Fibroblast of lung (primary cell): ENCODE measurements around the gene RCBTB2. TPM values are rescaled to one million over a fixed set of nuclear protein-coding genes. Genes with fewer than 3 reads are reported as not detected.

Experiments
- DNase-seq, 2 donors: peaks; one replicate each; pipeline versions ENCODE4 v3.0.0 to v3.0.0-alpha.2; 2010; ENCODE audit warnings: low read depth in 2 of 2
- H2AFZ ChIP-seq: 2 replicates; pipeline ENCODE4 v1.5.1; 2012; ENCODE audit warnings: low read length, control low read depth, inconsistent platforms
- H3K27ac ChIP-seq: 2 replicates; pipeline ENCODE4 v1.5.1; 2011; ENCODE audit warnings: low read length, control low read depth; ENCODE audit not compliant: insufficient read depth
- H3K27me3 ChIP-seq: 2 replicates; pipeline ENCODE4 v1.5.1; 2011; ENCODE audit warnings: mild to moderate bottlenecking, low read length; ENCODE audit not compliant: control insufficient read depth, insufficient read depth
- H3K36me3 ChIP-seq: 2 replicates; pipeline ENCODE4 v1.5.1; 2011; ENCODE audit warnings: low read length; ENCODE audit not compliant: control insufficient read depth, insufficient read depth
- H3K4me1 ChIP-seq: 2 replicates; pipeline ENCODE4 v1.5.1; 2011; ENCODE audit warnings: low read length; ENCODE audit not compliant: control insufficient read depth, insufficient read depth; ENCODE audit errors: extremely low read depth
- H3K4me2 ChIP-seq: 2 replicates; pipeline ENCODE4 v1.5.1; 2011; ENCODE audit warnings: low read length, control low read depth; ENCODE audit not compliant: insufficient read depth; ENCODE audit errors: extremely low read depth
- H3K4me3 ChIP-seq, 4 experiments: fragments of 200-600 bp in 1 of 4; sonication (generic) in 1 of 4; replicated peaks in 1 of 4; 2 replicates each; pipeline ENCODE4 v1.5.1; 2011 to 2016; ENCODE audit warnings: low read length in 4 of 4, low read depth in 3 of 4, mild to moderate bottlenecking in 3 of 4, control low read depth in 2 of 4, inconsistent platforms in 1 of 4, mixed read lengths in 1 of 4; ENCODE audit not compliant: insufficient read depth in 1 of 4; ENCODE audit errors: control extremely low read depth in 1 of 4
- H3K79me2 ChIP-seq: 2 replicates; pipeline ENCODE4 v1.5.1; 2012; ENCODE audit warnings: mild to moderate bottlenecking, low read length, inconsistent platforms; ENCODE audit not compliant: control insufficient read depth, insufficient read depth
- H3K9ac ChIP-seq: 2 replicates; pipeline ENCODE4 v1.5.1; 2011; ENCODE audit warnings: mild to moderate bottlenecking, low read length, control low read depth; ENCODE audit not compliant: insufficient read depth
- H3K9me3 ChIP-seq: 2 replicates; pipeline ENCODE4 v1.5.1; 2012; ENCODE audit warnings: low read depth, low read length; ENCODE audit not compliant: control insufficient read depth, insufficient read depth
- H4K20me1 ChIP-seq: 2 replicates; pipeline ENCODE4 v1.5.1; 2011; ENCODE audit warnings: low read length; ENCODE audit not compliant: control insufficient read depth, insufficient read depth; ENCODE audit errors: extremely low read depth
- EZH2 ChIP-seq: IDR thresholded peaks from 2 replicates; pipeline ENCODE4 v1.5.1; 2012; ENCODE audit warnings: low read length, control low read depth, mild to moderate bottlenecking; ENCODE audit errors: missing control alignments
- polyA plus RNA-seq, 2 donors: library from polyadenylated mRNA; depleted of rRNA in 1 of 2; stranded (reverse) in 1 of 2; unstranded in 1 of 2; fragments of >200 nt; gene quantifications; 2 replicates each; pipeline ENCODE4 v1.2.1, GENCODE V29; 2011 to 2012; ENCODE audit warnings: missing spikeins in 1 of 2
- total RNA-seq: library from RNA; depleted of rRNA; stranded (reverse); fragments of >200 nt; gene quantifications from 2 replicates; pipeline ENCODE4 v1.2.1, GENCODE V29; 2014
- TF ChIP-seq, protein P1 (sequence below), 2 donors: IDR thresholded peaks in 1 of 2; conservative IDR thresholded peaks in 1 of 2; 1 replicate in 1 of 2; 2 replicates in 1 of 2; pipeline ENCODE4 v1.5.1; 2011 to 2012; ENCODE audit warnings: low read length in 2 of 2, control low read depth in 1 of 2, inconsistent platforms in 1 of 2, low read depth in 1 of 2, mild to moderate bottlenecking in 1 of 2

RCBTB2 gene
- total and polyA plus RNA-seq, 2 donors (not counting 1 experiment from before 2014, with no cell fraction given), result 8.4 to 9.6 TPM

DNA sequence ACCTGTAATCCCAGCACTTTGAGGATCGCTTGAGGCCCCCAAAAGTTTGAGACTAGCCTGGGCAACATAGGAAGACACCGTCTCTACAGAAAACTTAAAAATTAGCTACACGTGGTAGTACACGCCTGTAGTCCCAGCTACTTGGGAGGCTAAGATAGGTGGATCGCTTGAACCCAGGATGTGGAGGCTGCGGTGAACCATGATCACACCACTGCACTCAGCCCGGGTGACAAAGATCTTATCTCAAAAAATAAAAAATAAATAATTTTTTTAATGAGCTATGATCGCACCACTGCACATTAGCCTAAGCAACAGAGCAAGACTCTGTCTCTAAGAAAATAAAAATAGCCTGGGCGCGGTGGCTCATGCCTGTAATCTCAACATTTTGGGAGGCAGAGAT lies 6.6 kb downstream of the RCBTB2 start:
- Histone ChIP-seq H3K9me3 (no peaks in the 10 kb centered on the region), H3K79me2 (no peaks in the 10 kb centered on the region), H4K20me1 (no peaks in the 10 kb centered on the region), H3K27me3 (no peaks in the 10 kb centered on the region), H3K4me2 (no peak overlapping the region), H3K9ac (no peak overlapping the region), H3K36me3 (no peaks in the 10 kb centered on the region), H3K4me1 (no peaks in the 10 kb centered on the region), H3K27ac (no peak overlapping the region), H3K4me3 (no peak overlapping the region), H2AFZ (no peak overlapping the region)
- DNase-seq, result no peak
- TF ChIP-seq EZH2, result no peak
- TF ChIP-seq, protein P1, sequence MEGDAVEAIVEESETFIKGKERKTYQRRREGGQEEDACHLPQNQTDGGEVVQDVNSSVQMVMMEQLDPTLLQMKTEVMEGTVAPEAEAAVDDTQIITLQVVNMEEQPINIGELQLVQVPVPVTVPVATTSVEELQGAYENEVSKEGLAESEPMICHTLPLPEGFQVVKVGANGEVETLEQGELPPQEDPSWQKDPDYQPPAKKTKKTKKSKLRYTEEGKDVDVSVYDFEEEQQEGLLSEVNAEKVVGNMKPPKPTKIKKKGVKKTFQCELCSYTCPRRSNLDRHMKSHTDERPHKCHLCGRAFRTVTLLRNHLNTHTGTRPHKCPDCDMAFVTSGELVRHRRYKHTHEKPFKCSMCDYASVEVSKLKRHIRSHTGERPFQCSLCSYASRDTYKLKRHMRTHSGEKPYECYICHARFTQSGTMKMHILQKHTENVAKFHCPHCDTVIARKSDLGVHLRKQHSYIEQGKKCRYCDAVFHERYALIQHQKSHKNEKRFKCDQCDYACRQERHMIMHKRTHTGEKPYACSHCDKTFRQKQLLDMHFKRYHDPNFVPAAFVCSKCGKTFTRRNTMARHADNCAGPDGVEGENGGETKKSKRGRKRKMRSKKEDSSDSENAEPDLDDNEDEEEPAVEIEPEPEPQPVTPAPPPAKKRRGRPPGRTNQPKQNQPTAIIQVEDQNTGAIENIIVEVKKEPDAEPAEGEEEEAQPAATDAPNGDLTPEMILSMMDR (conservative IDR thresholded peaks at IDR 0.05 in 1 of 2, IDR thresholded peaks at IDR 0.05 in 1 of 2; ENCODE audit: low read depth in 1 of 2, low read length in 2 of 2), result no peak

DNA sequence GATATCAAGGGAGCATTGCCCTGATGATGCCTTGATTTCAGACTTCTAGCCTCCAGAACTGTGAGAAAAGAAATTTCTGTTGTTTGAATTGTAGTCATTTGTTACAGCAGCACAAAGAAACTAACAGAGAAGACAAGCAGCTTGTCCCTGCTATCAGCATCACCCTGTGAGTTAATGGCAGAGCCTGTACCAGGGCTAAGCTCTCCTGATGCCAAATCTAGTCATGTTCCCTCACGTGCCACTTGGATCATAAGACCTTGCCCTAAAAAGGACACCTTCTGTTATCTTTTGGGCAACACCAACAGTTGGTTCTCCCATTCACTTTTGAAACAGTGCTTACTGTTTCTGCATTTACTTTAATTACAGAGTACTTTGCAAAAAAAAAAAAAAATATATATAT lies 14.8 kb downstream of the RCBTB2 start:
- Histone ChIP-seq H3K27me3 (no peaks in the 10 kb centered on the region), H3K4me1 (no peaks in the 10 kb centered on the region), H3K9me3 (no peaks in the 10 kb centered on the region), H3K36me3 (no peaks in the 10 kb centered on the region), H3K4me2 (no peak overlapping the region), H3K9ac (no peak overlapping the region), H3K79me2 (no peaks in the 10 kb centered on the region), H3K27ac (no peak overlapping the region), H3K4me3 (no peak overlapping the region), H4K20me1 (no peaks in the 10 kb centered on the region), H2AFZ (no peak overlapping the region)
- TF ChIP-seq EZH2, result no peak
- TF ChIP-seq, protein P1 (conservative IDR thresholded peaks at IDR 0.05 in 1 of 2, IDR thresholded peaks at IDR 0.05 in 1 of 2; ENCODE audit: low read depth in 1 of 2, low read length in 2 of 2), result no peak
- DNase-seq, result no peak

DNA sequence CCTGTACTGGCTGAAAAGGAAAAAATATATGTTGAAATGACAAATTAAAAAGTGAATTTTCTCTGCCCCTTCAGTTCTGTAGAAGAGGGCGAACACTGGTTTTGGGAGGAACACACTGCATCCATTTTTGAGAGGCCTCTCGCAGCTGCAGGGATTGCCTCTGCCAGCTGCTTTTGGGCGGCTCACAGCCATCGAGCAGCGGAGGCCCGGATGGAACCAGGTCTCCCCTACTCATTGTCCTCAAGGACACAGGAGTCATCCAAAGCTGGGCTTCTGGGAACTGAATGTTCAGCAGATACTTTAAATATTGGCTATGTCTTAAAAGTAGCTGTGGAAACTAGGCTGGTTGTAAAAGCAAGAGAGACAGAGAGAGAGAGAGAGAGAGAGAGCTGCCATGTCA lies 17.1 kb downstream of the RCBTB2 start:
- no peak for DNase-seq
- Histone ChIP-seq H3K4me2 (no peak overlapping the region), H3K79me2 (no peaks in the 10 kb centered on the region), H3K9ac (no peak overlapping the region), H3K36me3 (no peaks in the 10 kb centered on the region), H3K9me3 (no peaks in the 10 kb centered on the region), H4K20me1 (no peaks in the 10 kb centered on the region), H3K4me1 (no peaks in the 10 kb centered on the region), H2AFZ (no peak overlapping the region), H3K27me3 (no peaks in the 10 kb centered on the region), H3K27ac (no peak overlapping the region), H3K4me3 (no peak overlapping the region)
- no peak for TF ChIP-seq EZH2
- TF ChIP-seq, protein P1 (conservative IDR thresholded peaks at IDR 0.05 in 1 of 2, IDR thresholded peaks at IDR 0.05 in 1 of 2; ENCODE audit: low read depth in 1 of 2, low read length in 2 of 2), result no peak
